ENCODE measurements around the gene MGAT1.

GRCh38 chr5:180809403-180810209 lies 7.0 kb upstream of the MGAT1 start:
- TF ChIP-seq POLR2AphosphoS5 (IDR thresholded peaks at IDR 0.05; ENCODE audit: borderline replicate concordance, low read depth, low read length): no peak; the same call in 1 of the 2 replicates
- no peak for TF ChIP-seq EZH2 (IDR thresholded peaks at IDR 0.05)
- no peak for TF ChIP-seq FOXP2 (optimal IDR thresholded peaks at IDR 0.05; ENCODE audit: control extremely low read depth, extremely low read length, insufficient read depth)

All from SK-N-MC (cell line).